GM20431 (cell line): ENCODE results near the gene SLC7A10.
"Not testable (repeated sequence)": the region's sequence is repeated elsewhere in the genome, so short reads cannot be mapped to it uniquely, and the experiment has no call there.

ENCODE experiments used
- in situ Hi-C: fragments of 300-500 bp; cut with MseI, MboI; formaldehyde crosslinking; loops from one replicate; pipeline ENCODE4 v1.15.0; 2020; ENCODE audit warnings: low sequenced_read_pairs; ENCODE audit not compliant: unreplicated experiment

The SLC7A10 gene

GRCh38 chr19:33222255-33222654 lies 3.4 kb downstream of the SLC7A10 start:
- in situ Hi-C loops: not testable (repeated sequence)

GRCh38 chr19:33221638-33222037 lies 4.0 kb downstream of the SLC7A10 start:
- in situ Hi-C loops: no loop called here

- in situ Hi-C loops: no loop called here
These were observed 4.9 kb downstream of the SLC7A10 start for GRCh38 chr19:33220735-33221134.

GRCh38 chr19:33220115-33220514 lies 5.5 kb downstream of the SLC7A10 start:
- in situ Hi-C loops: no loop called here

- in situ Hi-C loops: no loop called here
These were observed 6.3 kb downstream of the SLC7A10 start for GRCh38 chr19:33219261-33219815.

- in situ Hi-C loops: no loop called here
These were observed 7.8 kb downstream of the SLC7A10 start for GRCh38 chr19:33217881-33218280.

- in situ Hi-C loops: no loop called here
These were observed 9.3 kb downstream of the SLC7A10 start for GRCh38 chr19:33216198-33216830.

GRCh38 chr19:33215438-33216197 lies 10.0 kb downstream of the SLC7A10 start:
- in situ Hi-C loops: no loop called here

GRCh38 chr19:33214596-33214995 lies 11.1 kb downstream of the SLC7A10 start:
- in situ Hi-C loops: no loop called here

GRCh38 chr19:33212436-33213172 lies 13.0 kb downstream of the SLC7A10 start:
- in situ Hi-C loops: no loop called here

GRCh38 chr19:33211794-33212435 lies 13.7 kb downstream of the SLC7A10 start:
- in situ Hi-C loops: no loop called here

- in situ Hi-C loops: no loop called here
These were observed 15.2 kb downstream of the SLC7A10 start for GRCh38 chr19:33210266-33210940.

- in situ Hi-C loops: not testable (repeated sequence)
These were observed 15.8 kb downstream of the SLC7A10 start for GRCh38 chr19:33209850-33210230.

- in situ Hi-C loops: no loop called here
These were observed 16.5 kb downstream of the SLC7A10 start for GRCh38 chr19:33208904-33209849.

- in situ Hi-C loops: no loop called here
These were observed 17.2 kb downstream of the SLC7A10 start for GRCh38 chr19:33208371-33208895.

- in situ Hi-C loops: no loop called here
These were observed 17.7 kb downstream of the SLC7A10 start for GRCh38 chr19:33207903-33208302.

- in situ Hi-C loops: no loop called here
These were observed 18.5 kb downstream of the SLC7A10 start for GRCh38 chr19:33207040-33207620.
